ENCODE results near the gene CHN1.

The CHN1 gene

DNA sequence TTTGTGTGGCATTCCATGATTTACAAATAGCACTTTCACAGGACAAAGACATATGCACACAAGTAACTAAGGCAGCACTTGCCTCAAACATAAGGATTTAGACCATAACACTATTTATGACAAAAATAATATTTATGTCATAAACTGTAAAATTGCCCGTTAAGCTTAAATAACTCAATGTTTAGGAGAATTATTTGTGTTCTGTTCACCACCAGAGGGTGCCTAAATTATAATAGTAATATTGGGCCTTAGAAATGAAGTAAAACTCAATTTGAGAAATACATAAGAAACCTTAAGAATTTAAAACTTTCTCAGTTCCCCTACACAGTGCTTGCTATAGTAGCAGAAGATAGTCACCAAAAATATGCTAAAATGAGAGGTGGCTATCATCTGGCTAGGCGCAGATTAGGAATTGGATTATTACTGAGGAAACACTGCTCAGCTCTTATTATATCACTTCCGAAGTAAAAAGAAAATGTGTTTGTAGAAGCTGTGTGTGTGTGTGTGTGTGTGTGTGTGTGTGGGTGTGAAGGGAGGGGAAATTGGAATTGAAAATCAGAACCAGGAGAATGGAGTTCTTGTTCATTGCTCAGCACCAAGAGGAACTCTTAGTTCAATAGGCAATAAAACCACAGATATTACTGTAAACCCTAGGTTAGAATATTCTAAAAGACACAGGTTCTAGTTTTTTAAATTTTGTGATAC is 4.9 kb upstream of the CHN1 start:
- DNase-seq, result no peak

DNA sequence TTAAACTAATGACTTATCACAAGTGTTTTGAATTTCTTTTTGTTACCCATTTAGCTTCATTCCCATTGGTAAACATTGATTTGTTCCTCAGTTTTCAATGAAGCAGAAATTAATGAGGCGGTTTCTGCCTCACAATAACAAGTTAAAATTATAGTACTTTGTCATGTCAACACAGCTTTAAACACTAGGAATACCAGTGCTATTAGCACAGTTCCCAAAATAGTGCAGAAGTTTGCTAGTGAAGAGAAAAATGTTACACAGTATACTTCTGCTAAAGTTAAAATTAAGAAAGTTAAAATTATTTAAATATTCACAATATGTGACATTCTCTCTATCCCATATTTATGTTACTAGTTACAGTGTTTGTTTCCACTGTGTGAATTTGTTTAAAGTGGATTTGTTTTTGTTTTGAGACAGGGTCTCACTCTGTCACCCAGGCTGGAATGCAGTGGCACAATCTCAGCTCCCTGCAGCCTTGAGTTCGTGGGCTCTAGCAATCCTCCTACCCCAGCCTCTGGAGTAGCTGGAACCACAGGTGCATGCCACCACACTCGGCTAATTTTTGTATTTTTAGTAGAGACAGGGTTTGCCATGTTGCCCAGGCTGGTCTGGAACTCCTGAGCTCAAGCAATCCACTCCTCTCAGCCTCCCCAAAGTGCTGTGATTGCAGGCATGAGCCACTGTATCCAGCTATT is 3.8 kb upstream of the CHN1 start:
- DNase-seq, result no peak

DNA sequence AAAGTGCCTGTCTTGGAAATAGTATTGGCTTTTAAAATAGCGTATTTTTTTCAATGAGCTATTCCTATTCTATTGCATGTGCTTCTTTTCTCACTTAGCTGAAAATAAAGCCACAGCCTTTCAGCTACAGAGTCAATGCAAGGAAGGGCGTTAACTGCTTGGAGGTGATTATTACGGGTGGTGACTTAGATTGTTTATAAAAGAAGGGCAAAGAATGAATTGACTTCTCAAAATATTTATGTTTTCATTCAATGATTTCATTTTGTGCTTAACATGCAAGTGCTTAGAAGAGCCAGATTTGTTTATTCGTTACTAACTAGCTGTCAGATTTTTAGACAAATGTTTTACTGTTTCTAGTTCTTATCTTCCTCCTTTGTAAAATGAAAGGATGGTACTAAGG is 2.8 kb upstream of the CHN1 start:
- DNase-seq, result no peak

DNA sequence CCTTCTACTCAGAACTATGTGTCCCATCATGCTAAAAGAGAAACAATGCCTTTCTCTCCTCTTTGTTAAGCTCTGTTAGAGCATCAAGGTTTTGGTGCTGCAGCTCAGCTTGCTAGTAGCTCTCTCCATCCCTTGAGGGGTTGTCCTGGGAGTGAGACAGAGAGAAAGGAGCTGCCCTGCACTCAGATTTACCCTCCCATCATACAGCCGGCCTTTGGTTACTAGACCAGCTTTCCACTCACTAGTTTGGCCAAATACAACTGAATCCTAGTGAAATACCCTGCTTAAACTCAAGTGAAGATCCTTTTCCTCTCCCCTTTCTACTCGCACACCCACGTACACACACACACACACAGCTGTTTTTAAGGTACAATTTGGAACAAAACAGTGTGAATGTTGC is 2.3 kb upstream of the CHN1 start:
- DNase-seq, result no peak

DNA sequence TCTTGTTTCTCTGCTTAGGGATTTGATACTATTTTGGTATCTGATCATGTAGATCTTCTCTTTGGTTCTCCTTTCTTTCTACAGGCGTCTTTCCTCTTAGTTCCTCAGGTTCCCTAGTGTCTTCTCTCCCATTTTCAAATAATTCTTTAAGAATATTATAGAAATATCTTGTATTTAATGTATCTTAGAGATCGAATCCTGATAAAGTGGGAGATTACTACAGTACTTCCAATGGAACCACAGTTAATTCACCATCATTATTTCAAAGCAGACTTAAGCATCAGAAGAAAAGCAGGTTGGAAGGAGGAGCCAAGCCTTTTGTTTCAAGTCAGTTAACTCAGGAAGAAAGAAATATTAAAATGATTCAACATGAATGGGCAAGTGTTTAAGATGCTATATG is 1.1 kb upstream of the CHN1 start:
- no peak for DNase-seq

DNA sequence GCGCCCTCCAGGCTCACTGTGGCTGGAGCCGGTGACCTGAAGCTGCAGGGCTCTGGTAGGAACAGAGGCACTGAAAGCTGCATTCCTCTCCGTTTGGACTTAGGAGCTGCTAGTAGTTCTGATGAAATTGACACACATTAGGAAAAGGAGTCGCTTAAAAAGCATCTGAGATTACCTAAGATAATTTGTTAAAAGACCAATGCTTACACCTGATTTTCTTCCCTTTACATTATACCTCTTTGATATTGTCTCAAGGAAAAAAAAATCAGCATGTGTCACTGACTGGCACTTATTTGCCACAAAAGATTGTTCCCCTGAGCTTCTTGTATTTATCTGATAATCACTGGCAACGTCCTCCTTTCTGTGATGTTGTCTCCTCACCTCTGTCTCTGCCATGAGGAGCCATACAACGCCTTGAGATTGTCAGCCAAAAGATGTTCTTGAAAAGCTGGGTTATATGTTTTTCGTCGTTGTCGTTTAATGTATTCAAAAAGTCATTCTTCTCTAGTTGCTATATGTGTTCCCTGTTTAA is 618 bp upstream of the CHN1 start:
- no peak for DNase-seq

DNA sequence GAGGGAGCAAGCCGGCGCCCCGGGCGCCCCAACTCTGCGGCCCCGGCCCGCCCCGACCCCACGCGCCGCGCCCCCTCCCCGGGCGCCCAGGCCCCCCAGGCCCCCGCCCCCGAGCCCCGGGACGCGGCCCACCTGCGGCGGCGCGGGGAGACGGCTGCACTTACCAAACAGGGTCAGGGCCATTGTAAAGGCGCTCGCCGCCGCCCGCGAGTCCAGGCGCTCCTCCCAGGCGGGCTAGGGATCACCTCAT is 526 bp downstream of the CHN1 start:
- no peak for DNase-seq

DNA sequence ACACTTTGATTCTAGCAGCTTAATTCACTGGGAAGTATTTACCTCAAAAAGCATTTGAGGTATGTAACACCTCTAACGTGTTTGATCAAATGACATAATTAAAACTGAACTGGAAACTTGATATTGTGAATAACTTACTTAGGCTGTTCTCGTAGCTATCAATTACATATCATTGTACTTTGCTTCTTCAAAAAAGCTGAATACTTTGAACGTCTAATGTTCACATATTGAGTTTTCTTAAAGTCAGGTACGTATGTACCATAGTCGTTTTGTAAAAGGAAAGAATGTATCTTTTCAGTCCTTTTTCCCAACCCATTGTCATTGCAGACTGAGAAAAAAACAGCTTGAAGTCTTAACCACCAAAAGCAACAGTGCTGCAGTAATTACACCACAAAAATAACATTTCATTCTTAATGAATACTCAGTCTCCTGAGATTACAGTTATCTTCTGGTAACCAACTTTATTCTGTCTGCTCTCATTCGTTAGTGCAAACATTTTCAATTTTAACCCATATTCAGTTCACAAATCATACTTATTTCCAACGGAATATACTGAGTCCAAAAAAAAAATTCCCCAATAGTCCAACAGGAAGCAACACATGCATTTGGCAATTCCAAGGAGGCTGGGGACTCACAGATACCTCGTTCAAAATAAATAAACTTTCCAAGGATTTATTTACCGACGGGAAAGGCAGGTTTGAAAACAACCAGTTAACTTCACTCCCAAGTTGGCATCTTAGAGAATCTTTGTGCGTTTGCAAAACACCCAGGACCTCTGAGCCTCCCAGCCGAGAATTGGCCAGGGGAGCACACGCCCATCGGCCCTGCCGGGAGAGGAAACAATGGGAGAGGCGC is 1.1 kb downstream of the CHN1 start:
- DNase-seq, result no peak

DNA sequence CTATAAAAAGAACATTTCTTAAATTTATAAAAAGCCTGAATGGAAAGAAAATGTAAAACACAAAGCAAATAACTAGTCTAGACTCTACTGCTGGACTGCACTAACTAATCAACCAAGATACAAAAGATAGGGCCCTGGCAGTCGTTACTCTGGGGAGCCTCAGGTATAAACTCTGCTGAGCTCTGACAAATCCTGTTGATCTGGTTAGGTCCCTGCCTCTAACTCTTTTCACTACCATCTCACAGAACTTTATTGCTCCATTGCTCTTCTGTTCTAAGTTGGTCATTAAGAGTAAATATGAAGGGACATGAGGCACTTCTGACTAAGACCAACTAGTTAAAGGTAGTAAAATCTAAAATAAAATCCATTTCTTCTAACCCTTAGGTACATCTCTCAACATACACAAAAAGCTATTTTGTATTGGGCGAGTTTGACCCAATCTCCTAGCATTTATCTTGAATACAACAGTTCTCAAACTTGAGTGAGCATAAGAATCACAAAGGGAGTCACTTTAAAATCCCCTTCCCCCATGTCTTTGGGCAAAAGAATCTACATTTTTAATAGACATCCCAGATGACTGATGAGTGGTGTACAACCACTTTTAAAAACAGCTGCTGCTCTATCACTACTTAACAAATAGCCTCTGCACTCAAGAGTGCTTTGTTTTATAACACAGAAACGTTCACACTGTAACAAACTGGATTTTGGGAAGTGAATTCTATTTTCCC is 2.5 kb downstream of the CHN1 start:
- no peak for DNase-seq

DNA sequence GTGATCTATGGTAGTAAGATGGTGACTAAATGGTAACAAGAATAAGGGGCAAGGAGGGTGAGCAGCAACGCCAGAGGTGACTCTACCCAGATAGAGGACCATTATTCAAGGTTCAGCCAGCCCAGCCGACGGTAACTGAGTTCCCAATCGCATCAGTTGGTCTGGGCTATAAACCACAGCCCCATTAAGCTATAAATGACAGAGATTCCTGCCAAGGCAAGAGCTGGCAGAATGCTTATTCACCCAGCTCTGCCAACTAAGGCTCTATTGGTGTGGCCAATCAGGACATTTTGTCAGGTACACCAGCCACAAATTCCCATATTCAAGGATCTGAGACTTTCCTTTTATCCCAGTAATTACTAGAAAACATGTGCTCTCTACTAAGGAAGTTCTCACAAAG is 3.6 kb downstream of the CHN1 start:
- no peak for DNase-seq

DNA sequence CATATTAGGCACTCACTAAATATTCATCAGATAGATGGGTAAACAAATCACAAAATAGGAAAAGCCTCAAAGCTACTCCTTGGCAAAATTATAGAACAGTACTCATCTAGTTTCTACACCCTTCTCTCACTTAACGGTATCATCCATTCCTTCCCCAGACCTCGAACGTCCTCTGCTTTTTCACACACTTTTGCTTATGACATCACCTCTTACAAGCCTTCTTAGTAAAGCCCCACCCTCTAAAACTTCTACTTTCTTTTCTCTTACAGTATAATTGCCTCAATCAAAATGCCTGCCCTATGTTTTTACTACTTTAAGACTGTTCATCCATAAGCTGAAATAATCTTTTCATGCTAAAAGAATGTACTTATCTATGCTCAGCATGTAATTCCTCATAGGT is 8.1 kb downstream of the CHN1 start:
- DNase-seq, result no peak

DNA sequence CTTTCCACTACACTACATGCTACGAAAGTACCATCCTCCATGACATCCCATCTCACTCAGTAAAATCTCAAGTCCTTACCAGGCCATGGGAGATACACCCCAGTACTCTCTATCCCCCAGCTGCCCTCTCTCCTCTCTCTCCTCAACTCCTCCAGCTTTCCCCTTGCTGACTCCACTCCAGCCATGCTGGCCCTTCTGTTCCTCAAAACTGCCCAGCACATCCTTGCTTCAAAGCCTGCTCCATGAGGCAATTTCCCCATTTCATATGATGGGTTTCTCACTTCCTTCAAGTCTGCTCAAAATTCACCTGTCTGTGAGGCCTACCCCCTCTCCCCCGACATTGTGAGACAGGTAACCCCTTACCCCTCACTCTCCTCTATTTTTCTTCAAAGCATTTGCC is 8.6 kb downstream of the CHN1 start:
- DNase-seq, result no peak

DNA sequence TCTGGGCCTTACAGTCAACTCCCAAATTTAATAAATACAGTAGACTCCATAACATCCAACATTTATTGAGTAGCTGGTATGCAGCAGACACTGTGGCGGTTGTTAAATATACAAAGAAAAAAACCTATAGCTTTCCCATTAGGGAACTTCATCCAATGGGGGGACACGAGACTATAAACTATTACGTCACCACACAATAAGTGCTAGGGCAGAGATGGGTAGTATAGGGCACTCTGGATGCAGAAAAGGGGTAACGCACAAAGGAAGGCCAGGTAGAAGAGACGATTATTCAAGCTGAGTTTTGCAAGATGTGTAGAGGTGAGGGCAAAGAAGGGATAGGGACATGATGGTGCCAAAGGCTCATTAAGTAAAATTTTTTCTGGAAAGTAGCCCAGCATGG is 10.8 kb downstream of the CHN1 start:
- no peak for DNase-seq

DNA sequence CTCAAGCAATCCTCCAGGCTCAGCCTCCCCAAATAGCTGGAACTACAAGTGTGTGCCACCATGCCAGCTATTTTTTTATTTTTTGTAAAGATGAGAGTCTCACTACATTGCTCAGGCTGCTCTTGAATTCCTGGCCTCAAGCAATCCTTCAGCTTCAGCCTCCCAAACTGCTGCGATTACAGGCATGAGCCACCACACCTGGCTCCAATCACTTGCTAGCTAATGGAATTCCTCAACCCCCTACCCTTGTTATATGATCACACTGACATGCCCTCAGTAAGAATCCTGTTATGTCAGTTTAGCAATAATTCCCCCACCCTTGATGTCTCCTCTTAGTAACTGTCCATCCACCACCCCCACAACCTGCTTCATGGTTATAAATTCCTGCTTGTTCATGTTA is 12.3 kb downstream of the CHN1 start:
- DNase-seq, result no peak

DNA sequence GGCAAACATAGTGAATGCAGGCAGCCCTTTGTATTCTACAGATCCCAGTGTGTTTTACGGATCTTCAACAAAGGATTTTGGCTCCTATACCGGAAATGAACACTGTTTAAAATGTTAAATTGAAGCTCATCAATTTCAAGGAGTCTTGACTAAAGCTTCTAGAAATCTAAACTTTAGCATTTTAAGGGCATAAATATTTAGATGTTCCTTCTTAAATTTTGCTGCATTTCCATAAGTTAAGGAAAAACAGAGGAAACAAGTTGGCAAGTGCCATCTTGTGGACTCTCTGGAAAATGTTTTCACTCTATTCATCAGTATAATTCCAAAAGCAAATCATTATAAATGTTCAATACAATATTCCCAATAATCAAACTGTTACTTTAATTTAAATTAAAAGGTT is 19.6 kb downstream of the CHN1 start:
- no peak for DNase-seq

DNA sequence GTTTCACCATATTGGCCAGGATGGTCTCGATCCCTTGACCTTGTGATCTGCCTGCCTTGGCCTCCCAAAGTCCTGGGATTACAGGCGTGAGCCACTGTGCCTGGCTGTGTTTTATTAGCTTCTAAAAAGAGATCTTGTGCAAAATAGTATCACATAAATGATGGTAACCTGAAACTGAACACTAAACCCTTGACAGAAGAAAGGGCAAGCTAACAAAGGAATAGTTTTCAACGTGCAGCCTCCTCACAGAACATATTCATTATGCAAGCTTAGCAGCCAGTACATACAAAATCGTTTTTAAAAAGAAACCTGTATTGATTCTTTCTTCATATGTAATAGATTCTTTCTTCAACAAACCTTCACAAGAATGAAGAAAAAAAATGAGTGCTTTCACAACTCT is 20.6 kb downstream of the CHN1 start:
- DNase-seq, result no peak

DNA sequence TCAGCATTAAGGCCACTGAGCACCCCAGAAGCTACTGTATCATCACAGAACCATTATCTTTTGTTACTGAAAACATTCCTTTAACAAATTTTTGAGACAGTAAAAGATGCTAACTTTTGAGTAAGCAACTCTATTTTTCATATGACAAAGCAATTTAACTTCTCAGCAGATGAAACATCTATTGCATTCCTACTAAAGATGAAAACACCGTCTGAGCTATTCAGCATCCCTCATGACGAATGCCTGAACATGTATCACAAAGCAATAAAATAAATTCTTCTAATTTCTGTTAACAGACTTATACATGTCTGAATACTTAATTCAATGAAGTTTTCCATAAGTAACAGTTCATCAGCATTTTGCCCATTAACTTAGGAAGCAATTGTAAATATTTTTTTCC is 23.9 kb downstream of the CHN1 start:
- DNase-seq, result no peak

DNA sequence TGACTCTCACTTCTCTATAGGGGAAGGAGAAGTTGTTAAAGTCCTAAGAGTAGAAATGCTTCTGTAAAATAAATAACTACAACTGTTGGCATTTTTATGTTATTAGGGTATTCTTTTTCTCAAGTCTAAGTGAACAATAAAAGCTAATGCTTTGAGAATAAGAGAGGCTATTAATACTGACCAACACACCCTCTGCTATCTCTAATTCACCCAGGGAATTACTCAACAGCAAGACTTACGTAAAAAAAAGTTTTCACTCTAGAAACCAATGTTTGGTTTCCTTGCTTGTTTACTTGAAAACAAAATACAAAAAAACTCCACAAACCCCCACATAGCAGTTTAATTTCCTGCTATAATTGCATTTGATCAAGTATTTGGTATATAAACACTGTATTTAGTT is 25.2 kb downstream of the CHN1 start:
- DNase-seq, result no peak

DNA sequence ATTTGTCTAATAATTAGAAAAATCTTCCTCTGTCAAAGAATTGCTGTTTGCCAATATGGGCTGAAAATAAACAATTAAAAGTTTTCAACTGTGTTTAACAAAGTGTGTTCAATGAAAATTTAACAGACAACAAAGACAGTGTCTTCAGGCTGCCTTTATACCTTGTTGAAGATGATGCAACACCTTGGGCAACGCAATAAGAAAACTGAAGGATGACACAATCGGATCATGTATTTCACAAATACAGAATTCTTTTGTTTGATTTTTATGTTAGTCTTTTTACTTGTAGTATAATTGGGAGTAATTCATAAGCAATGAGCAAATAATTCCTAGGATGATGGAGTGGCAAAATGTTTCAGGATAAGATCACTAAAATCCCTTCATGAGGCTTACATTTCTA is 27.8 kb downstream of the CHN1 start:
- DNase-seq, result no peak

DNA sequence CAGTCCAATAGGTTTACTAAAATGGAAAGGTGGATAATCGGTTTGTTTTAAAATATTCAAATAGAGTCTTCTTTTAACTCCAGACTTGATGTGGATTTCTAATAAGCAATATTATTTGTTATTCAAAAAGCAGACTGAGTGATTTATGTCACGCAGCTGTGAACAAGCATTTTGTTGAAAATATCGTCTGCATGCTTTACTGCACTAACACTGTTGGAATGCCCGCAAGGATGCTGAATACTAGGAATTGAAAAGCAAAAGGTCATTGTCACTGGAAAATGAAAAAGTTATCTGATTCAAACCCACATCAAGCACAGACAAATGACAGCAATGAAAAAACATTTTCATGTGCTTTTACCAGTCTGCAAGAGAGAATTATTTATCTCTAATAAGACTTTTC is 31.1 kb downstream of the CHN1 start:
- DNase-seq, result no peak

DNA sequence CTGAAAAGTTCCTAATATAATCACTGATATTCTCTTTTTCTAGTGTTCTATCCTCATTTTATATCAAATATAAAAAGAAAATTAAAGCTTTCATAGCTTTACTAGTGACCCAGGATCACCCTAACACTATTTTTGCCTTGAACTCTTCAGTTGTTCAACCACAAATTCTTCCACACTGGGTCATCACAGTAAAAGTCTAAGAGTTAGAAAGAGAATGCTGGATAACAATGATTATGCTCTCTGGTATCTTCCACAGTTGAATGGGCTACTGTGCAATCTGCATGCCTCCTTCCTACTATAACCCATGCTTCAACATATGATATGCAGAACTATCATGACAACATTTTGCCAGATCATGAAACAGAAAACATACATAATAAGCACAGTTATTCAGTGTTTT is 32.3 kb downstream of the CHN1 start:
- DNase-seq, result no peak

DNA sequence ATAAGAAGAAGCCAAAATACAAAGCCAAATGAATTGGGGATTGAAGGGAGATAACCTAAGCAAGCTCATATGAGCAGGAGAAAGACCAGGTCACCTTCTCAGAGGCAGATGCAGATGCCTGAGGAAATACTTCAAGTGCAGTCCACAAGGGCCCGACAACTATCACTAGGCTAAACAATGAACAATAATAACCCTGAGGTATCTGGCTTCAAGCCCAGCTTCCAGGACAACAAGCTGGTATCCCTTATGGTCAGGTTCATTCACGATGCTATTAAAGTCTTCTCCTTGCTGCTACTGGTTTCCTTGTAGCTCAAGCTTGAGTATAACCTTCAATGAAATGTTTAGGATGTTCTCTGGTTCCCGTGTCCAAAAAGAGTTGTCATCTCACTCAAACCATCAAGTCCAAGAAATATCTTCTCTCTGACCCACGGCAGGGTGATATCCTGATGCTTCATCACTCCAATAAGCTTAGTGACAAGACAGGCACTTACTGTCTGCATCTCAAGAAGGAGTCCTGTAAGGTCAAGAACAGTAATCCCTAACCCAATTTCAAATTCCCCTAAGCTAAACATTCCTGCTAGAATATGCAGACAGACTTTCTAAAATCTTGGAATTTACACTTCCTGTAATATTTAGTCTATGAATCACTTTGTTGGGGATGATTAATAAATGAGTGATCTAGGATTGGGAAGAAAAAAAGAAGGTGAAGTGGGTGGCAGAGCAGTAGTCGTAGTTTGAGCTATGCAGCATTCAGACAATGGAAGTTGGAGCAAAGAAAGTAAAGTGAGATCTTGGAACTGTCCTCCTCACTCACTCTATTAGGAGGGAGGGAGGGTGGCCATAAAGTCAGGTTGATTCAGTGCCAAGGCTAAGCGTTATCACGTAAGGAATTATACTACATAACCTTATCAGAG is 33.1 kb downstream of the CHN1 start:
- DNase-seq, result peak; percentile 41
